Astrocyte (in vitro differentiated cells and primary cell): ENCODE results near the gene PCAT6. TPM values are rescaled to one million over a fixed set of nuclear protein-coding genes. Genes with fewer than 3 reads are reported as not detected.

Experiments
- DNase-seq: peaks from one replicate; pipeline ENCODE4 v3.0.0-alpha.2; 2010; ENCODE audit warnings: low read depth
- FAIRE-seq: peaks from 2 replicates; lab custom pipeline; 2011; peaks lifted over from hg19 to GRCh38; lab: Jason Lieb, UNC
- H2AFZ ChIP-seq: 2 replicates; pipeline ENCODE4 v1.6.0; 2012; ENCODE audit warnings: low read depth, low read length, inconsistent platforms
- H3K27ac ChIP-seq: 2 replicates; pipeline ENCODE4 v1.5.1; 2011; ENCODE audit warnings: low read depth, low read length, inconsistent platforms
- H3K27me3 ChIP-seq: 2 replicates; pipeline ENCODE4 v1.6.0; 2011; ENCODE audit warnings: low read length, inconsistent platforms; ENCODE audit not compliant: insufficient read depth
- H3K36me3 ChIP-seq: 2 replicates; pipeline ENCODE4 v1.5.1; 2011; ENCODE audit warnings: low read length, inconsistent platforms; ENCODE audit not compliant: insufficient read depth
- H3K4me1 ChIP-seq: 2 replicates; pipeline ENCODE4 v1.5.1; 2011; ENCODE audit warnings: low read length, inconsistent platforms; ENCODE audit not compliant: insufficient read depth
- H3K4me2 ChIP-seq: 2 replicates; pipeline ENCODE4 v1.6.0; 2012; ENCODE audit warnings: low read length, inconsistent platforms
- H3K4me3 ChIP-seq: 2 replicates; pipeline ENCODE4 v1.5.1; 2011; ENCODE audit warnings: low read depth, mild to moderate bottlenecking, low read length, inconsistent platforms; ENCODE audit not compliant: insufficient read depth
- H3K79me2 ChIP-seq: 2 replicates; pipeline ENCODE4 v1.6.0; 2012; ENCODE audit warnings: mild to moderate bottlenecking, low read length, inconsistent platforms; ENCODE audit not compliant: insufficient read depth
- H3K9ac ChIP-seq: 2 replicates; pipeline ENCODE4 v1.6.0; 2012; ENCODE audit warnings: mild to moderate bottlenecking, low read length, inconsistent platforms
- H3K9me3 ChIP-seq: 2 replicates; pipeline ENCODE4 v1.5.1; 2012; ENCODE audit warnings: low read depth, mild to moderate bottlenecking, low read length, inconsistent platforms; ENCODE audit not compliant: insufficient read depth
- H4K20me1 ChIP-seq: 2 replicates; pipeline ENCODE4 v1.6.0; 2012; ENCODE audit warnings: low read length, inconsistent platforms; ENCODE audit not compliant: insufficient read depth
- H3K27ac Mint-ChIP-seq: one replicate; pipeline ENCODE4 v1.8.0; 2021; ENCODE audit warnings: mild to moderate bottlenecking, mixed read lengths; ENCODE audit not compliant: unreplicated experiment
- H3K27me3 Mint-ChIP-seq: one replicate; pipeline ENCODE4 v1.8.0; 2021; ENCODE audit warnings: low read depth, mixed read lengths; ENCODE audit not compliant: unreplicated experiment
- H3K36me3 Mint-ChIP-seq: one replicate; pipeline ENCODE4 v1.8.0; 2021; ENCODE audit warnings: low read depth, mixed read lengths; ENCODE audit not compliant: unreplicated experiment
- H3K4me1 Mint-ChIP-seq: one replicate; pipeline ENCODE4 v1.8.0; 2021; ENCODE audit warnings: low read depth, mixed read lengths; ENCODE audit not compliant: unreplicated experiment
- H3K4me3 Mint-ChIP-seq: one replicate; pipeline ENCODE4 v1.8.0; 2021; ENCODE audit warnings: mild to moderate bottlenecking, moderate library complexity, mixed read lengths; ENCODE audit not compliant: unreplicated experiment
- H3K9me3 Mint-ChIP-seq: one replicate; pipeline ENCODE4 v1.8.0; 2021; ENCODE audit warnings: mild to moderate bottlenecking, mixed read lengths; ENCODE audit not compliant: unreplicated experiment
- EZH2 ChIP-seq: IDR thresholded peaks from 2 replicates; pipeline ENCODE4 v1.6.1; 2012; ENCODE audit warnings: mild to moderate bottlenecking, low read length, inconsistent platforms; ENCODE audit not compliant: insufficient read depth
- total RNA-seq: library from RNA; stranded (reverse); gene quantifications from 2 replicates; pipeline ENCODE4 v1.2.1, GENCODE V29; 2021
- TF ChIP-seq, protein P1 (sequence below): IDR thresholded peaks from 2 replicates; pipeline ENCODE4 v1.5.1; 2011; ENCODE audit warnings: low read depth, mild to moderate bottlenecking, inconsistent platforms, low read length, moderate library complexity; ENCODE audit not compliant: insufficient read depth

Gene PCAT6
- total RNA-seq, 1 donor from 2014 or later, result 5.7 TPM

DNA sequence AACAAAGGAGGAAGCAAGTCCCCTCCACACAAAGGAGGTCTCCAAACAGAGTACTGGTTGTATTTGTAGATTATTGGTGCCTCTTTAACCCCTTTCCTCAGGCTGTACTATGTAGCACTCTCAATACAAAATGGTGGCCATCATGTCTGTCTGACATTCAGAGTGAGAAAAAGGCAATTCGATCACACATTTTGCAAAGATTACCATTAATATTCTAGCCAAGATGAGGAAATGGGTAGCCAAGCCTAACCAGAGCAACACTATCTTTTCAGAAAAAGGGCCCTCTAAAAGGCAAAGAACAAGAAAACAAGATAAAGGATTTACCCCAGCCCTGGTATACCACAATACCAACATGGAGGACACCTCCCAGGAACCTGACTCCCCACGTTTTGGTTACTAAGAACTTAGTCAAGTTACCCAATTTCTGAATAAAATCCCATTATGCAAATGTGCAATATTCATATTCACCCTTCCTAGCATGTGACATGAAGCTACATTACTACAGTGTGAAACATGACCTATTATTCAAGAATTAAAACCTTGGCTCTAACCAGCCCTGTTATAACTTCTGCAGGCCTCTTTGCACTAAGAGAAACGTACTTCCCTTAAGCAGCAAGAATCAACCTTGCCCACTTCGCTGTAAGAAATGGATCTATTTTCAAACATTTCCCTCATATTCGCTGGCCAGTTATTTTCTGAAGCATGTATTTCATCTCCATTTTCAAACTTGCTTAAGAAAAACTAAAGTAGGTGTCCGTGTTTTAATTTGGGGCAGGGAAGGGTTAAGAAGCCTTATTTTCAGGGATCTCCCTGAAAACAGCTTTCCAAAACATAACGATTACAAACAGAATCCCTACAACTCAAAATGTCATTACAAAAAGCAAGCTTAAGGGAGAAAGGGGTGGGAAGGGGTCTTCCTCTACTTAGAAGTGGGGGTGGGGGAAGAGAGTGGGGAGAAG is 4.6 kb upstream of the PCAT6 start:
- H3K36me3 ChIP-seq, result no peaks in the 10 kb centered on the region
- H3K9ac ChIP-seq, result peak overlapping the region; percentile 97
- no peaks in the 10 kb centered on the region for H3K27me3 ChIP-seq
- FAIRE-seq, result no peak
- TF ChIP-seq EZH2, result no peak
- TF ChIP-seq, protein P1, sequence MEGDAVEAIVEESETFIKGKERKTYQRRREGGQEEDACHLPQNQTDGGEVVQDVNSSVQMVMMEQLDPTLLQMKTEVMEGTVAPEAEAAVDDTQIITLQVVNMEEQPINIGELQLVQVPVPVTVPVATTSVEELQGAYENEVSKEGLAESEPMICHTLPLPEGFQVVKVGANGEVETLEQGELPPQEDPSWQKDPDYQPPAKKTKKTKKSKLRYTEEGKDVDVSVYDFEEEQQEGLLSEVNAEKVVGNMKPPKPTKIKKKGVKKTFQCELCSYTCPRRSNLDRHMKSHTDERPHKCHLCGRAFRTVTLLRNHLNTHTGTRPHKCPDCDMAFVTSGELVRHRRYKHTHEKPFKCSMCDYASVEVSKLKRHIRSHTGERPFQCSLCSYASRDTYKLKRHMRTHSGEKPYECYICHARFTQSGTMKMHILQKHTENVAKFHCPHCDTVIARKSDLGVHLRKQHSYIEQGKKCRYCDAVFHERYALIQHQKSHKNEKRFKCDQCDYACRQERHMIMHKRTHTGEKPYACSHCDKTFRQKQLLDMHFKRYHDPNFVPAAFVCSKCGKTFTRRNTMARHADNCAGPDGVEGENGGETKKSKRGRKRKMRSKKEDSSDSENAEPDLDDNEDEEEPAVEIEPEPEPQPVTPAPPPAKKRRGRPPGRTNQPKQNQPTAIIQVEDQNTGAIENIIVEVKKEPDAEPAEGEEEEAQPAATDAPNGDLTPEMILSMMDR, result no peak
- H4K20me1 ChIP-seq, result peaks cover 58% of the 10 kb centered on the region
- no peaks in the 10 kb centered on the region for H3K27me3 Mint-ChIP-seq
- peaks cover 15% of the 10 kb centered on the region for H3K4me1 Mint-ChIP-seq
- peak overlapping the region; percentile 91 for H3K27ac ChIP-seq
- H3K4me1 ChIP-seq, result peaks cover 25% of the 10 kb centered on the region
- peak overlapping the region; percentile 90 for H3K4me3 ChIP-seq
- no peak overlapping the region for H2AFZ ChIP-seq
- no peaks in the 10 kb centered on the region for H3K9me3 ChIP-seq
- no peaks in the 10 kb centered on the region for H3K36me3 Mint-ChIP-seq
- no peaks in the 10 kb centered on the region for H3K9me3 Mint-ChIP-seq
- peak overlapping the region; percentile 90 for H3K4me2 ChIP-seq
- DNase-seq, result no peak
- peak overlapping the region; percentile 92 for H3K27ac Mint-ChIP-seq
- peaks cover 74% of the 10 kb centered on the region for H3K79me2 ChIP-seq
- H3K4me3 Mint-ChIP-seq, result peak overlapping the region; percentile 98

DNA sequence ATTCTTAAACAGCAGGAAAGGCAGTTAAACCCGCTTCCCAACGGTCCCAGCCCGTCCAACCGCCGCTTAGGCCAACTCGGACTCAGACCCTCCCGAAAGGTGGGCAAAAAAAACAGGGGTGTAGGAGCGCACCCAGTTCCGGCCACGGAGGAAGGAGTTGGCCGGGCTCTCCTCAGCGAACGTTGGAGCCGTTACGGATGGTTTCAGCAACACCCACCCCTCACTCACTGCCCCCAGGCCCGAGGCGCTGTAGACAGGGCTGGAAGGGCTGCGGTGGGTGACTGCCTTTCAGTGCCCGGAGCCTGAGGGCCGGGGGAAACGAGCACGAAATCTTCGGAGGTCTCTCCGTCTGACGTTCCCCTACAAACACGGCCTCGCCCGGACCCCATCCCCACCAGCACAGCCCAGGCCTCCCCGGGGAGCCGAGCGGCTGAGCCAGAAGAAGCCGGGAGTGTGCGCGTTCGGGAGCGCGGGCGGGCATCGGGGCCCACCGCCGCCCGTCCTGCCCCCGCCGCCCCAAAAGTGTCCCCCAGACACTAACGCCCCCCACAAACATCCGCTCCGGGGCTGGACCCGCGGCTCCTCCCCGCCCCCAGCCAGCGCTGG is 3.8 kb upstream of the PCAT6 start:
- Histone ChIP-seq H3K27me3 (no peaks in the 10 kb centered on the region), H4K20me1 (peaks cover 52% of the 10 kb centered on the region), H3K9ac (peak overlapping the region; percentile 97), H3K9me3 (no peaks in the 10 kb centered on the region), H3K36me3 (no peaks in the 10 kb centered on the region), H3K4me1 (peaks cover 32% of the 10 kb centered on the region), H3K4me2 (peak overlapping the region; percentile 90), H3K4me3 (peak overlapping the region; percentile 90), H3K79me2 (peaks cover 74% of the 10 kb centered on the region), H2AFZ (peak overlapping the region; percentile 45), H3K27ac (peak overlapping the region; percentile 91)
- peak overlapping the region; percentile 92 for H3K27ac Mint-ChIP-seq
- DNase-seq, result no peak
- no peaks in the 10 kb centered on the region for H3K9me3 Mint-ChIP-seq
- peaks cover 17% of the 10 kb centered on the region for H3K4me1 Mint-ChIP-seq
- H3K27me3 Mint-ChIP-seq, result no peaks in the 10 kb centered on the region
- H3K36me3 Mint-ChIP-seq, result no peaks in the 10 kb centered on the region
- FAIRE-seq, result no peak
- peak overlapping the region; percentile 98 for H3K4me3 Mint-ChIP-seq
- no peak for TF ChIP-seq EZH2
- TF ChIP-seq, protein P1, result no peak
